Aorta (tissue), 5 donors: ENCODE measurements around the gene MAP4K4. TPM values are rescaled to one million over a fixed set of nuclear protein-coding genes. Genes with fewer than 3 reads are reported as not detected.
A peak's percentile ranks its signal among the peaks of the same experiment; 100 is the strongest.

Experiments
- ATAC-seq: fragments of 200-7000 bp; cut with Tn5 transposase; one replicate; pipeline ENCODE4 v1.9.1; 2022; ENCODE audit warnings: moderate library complexity; ENCODE audit not compliant: low FRiP score
- DNase-seq, 2 donors: peaks; one replicate each; pipeline ENCODE4 v3.0.0-alpha.2; 2020
- H3K27ac ChIP-seq, 2 donors: one replicate each; pipeline ENCODE4 v1.5.1; 2013; ENCODE audit warnings: low read length in 2 of 2, mild to moderate bottlenecking in 2 of 2, moderate library complexity in 2 of 2, control low read depth in 1 of 2, inconsistent platforms in 1 of 2, low read depth in 1 of 2
- H3K27me3 ChIP-seq, 2 donors: one replicate each; pipeline ENCODE4 v1.6.1; 2013; ENCODE audit warnings: control low read depth in 1 of 2, low read length in 1 of 2, mild to moderate bottlenecking in 1 of 2, moderate library complexity in 1 of 2; ENCODE audit not compliant: insufficient read depth in 2 of 2, control insufficient read depth in 1 of 2
- H3K36me3 ChIP-seq, 2 donors: one replicate each; pipeline ENCODE4 v1.6.1; 2013; ENCODE audit warnings: control low read depth in 1 of 2, low read length in 1 of 2, mild to moderate bottlenecking in 1 of 2; ENCODE audit not compliant: insufficient read depth in 2 of 2, control insufficient read depth in 1 of 2
- H3K4me1 ChIP-seq, 2 donors: one replicate each; pipeline ENCODE4 v1.6.1; 2013; ENCODE audit warnings: low read length in 2 of 2, control low read depth in 1 of 2, mild to moderate bottlenecking in 1 of 2, moderate library complexity in 1 of 2; ENCODE audit not compliant: insufficient read depth in 2 of 2, control insufficient read depth in 1 of 2
- H3K4me3 ChIP-seq, 2 donors: one replicate each; pipeline ENCODE4 v1.5.1; 2013; ENCODE audit warnings: low read length in 2 of 2, control low read depth in 1 of 2, mild to moderate bottlenecking in 1 of 2
- H3K9me3 ChIP-seq: one replicate; pipeline ENCODE4 v1.6.1; 2013; ENCODE audit warnings: mild to moderate bottlenecking, low read length; ENCODE audit not compliant: control insufficient read depth
- WGBS, 2 donors: extraction: QIAGEN DNeasy Blood & Tissue Kit; methylation state at CpG; one replicate each; pipeline ENCODE4 v1.1.7; 2013; 5-methylcytosine and 5-hydroxymethylcytosine counted together
- intact Hi-C, 2 donors: fragments of 100-400 bp; cut with DNase I; formaldehyde crosslinking; loops; one replicate each; pipeline versions ENCODE4 v1.14.2 to v1.15.0; 2022
- polyA plus RNA-seq, 2 donors: library from polyadenylated mRNA; stranded (reverse); fragments of 200-250 nt; gene quantifications; one replicate each; pipeline ENCODE4 v1.2.3, GENCODE V29; 2013
- total RNA-seq, 2 donors: library from RNA; stranded (reverse); fragmentation: NEBNext Ultra II Directional; extraction: Animal tissue kit (Norgen Biotek cat#: 25700); gene quantifications; one replicate each; pipeline ENCODE4 v1.2.1, GENCODE V29; 2021
- donor health status: healthy with polysubstance abuse.
- donor health status: Bipolar disorder and iron deficiency.
- donor health status: DM: no; HTN: no; CAD: no.
- donor health status: DM: no; HTN: no; CAD: no.
- donor health status: DM: yes; HTN: yes; CAD: no.

Gene MAP4K4
- total and polyA plus RNA-seq, 4 donors = 22.9 to 112 (median 58.5) TPM

DNA sequence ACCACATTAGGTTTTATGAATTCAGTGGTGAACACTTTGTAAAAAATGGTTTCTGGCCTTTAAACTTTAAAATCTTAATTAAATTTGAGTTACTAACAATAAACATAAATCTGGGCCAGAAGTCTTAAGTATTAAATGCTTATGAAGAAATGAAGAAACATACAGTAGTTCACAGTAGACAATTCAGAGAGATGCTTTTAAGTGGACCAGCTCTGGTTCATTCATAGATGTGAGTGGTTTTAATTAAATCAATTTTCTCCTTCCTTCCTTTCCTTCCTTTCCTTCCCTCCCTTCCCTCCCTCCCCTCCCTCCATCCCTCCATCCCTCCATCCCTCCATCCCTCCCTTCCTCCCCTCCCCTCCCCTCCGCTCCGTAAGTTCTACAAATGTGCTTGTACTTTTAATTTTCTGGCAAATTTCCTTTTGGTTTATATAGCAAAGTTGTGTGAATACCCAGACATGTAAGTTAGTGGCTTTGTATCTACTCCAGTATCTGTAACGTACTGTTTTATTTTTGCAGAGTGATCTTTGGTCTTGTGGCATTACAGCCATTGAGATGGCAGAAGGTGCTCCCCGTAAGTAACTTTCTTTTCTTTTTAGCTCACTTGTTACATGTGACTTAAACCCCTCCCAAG is 136.5 kb downstream of the MAP4K4 start:
- DNase-seq (no peak), ATAC-seq (no peak)
- intact Hi-C loops = loop anchor here in 1 of 2 donors (5.0 to 10.0 kb wide), 4 partner anchors 137 to 489 kb away; partner anchors contain the start of gene MAP4K4
- 53 to 66% methylated on average over 4 of the region's 4 CpGs for WGBS, 2 donors
- Histone ChIP-seq H3K27ac (no peak overlapping the region), H3K27me3 (no peaks in the 10 kb centered on the region), H3K4me1 (peaks cover under 1 to 3% of the 10 kb centered on the region in 2 donors), H3K4me3 (no peak overlapping the region), H3K9me3 (no peaks in the 10 kb centered on the region), H3K36me3 (peaks cover 4% of the 10 kb centered on the region in 2 donors)

DNA sequence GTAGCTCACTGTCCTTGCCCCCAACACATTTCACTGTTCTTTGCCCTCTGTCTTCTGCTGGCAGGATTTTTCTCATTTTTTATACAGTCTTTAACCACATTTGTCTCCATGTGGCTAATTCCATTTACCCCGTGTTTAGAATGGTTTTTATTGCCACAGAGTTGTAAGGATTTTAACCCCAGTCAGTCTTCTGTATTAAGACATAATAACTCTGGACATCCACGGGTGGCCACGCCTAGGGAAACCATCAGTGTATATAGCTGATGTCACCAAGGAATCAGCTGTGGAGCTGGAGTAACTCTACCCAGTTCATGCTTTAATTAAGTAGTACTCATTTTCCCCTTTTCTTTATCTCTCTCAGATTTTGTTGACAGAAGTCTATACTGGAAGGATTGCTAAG is 139.8 kb downstream of the MAP4K4 start:
- no peak for ATAC-seq
- intact Hi-C loops = loop anchor here in 1 of 2 donors (10.0 kb wide), 1 partner anchor 493 kb away; no protein-coding TSS in a partner anchor
- 51 to 58% methylated on average over 3 of the region's 3 CpGs for WGBS, 2 donors
- Histone ChIP-seq H3K4me1 (no peaks in the 10 kb centered on the region), H3K27me3 (no peaks in the 10 kb centered on the region), H3K27ac (no peak overlapping the region), H3K9me3 (no peaks in the 10 kb centered on the region), H3K36me3 (peaks cover 5 to 10% of the 10 kb centered on the region in 2 donors), H3K4me3 (no peak overlapping the region)
- no peak for DNase-seq

DNA sequence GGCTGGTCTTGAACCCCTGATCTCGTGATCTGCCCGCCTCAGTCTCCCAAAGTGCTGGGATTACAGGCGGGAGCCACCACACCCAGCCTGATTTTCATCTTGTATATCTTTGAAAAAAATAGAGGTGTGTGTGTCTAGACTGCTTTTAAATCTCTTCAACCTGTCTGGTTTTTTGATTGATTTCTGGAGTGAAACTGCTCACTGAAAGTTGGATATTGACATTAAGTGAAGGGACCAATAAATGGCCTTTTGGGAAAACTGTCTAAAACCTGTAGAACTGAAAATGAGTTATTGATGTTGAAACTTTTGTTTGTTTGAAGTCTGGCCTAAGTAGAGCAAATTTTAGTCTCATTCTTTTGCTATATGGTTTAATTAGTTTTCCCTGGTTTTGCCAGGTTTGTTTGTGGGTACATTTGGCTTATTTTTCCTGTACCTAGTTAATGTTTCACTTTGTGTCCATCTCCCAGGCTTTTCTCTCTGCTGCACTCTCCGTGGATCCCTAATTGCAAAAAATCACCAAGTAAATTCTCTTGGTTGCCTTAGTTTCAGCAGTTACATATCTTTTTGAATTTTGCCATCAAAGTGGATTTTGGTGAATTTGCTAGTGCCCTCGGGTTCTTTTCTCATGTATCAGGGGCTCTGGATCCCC is 144.3 kb downstream of the MAP4K4 start:
- Histone ChIP-seq H3K4me3 (no peak overlapping the region), H3K27me3 (no peaks in the 10 kb centered on the region), H3K36me3 (peaks cover 6 to 8% of the 10 kb centered on the region in 2 donors), H3K4me1 (peaks cover 0 to 12% of the 10 kb centered on the region in 2 donors), H3K9me3 (no peaks in the 10 kb centered on the region), H3K27ac (no peak overlapping the region)
- DNase-seq (no peak), ATAC-seq (no peak)
- 92 to 94% methylated on average over 5 of the region's 5 CpGs for WGBS, 2 donors
- intact Hi-C loops = no loop called here

DNA sequence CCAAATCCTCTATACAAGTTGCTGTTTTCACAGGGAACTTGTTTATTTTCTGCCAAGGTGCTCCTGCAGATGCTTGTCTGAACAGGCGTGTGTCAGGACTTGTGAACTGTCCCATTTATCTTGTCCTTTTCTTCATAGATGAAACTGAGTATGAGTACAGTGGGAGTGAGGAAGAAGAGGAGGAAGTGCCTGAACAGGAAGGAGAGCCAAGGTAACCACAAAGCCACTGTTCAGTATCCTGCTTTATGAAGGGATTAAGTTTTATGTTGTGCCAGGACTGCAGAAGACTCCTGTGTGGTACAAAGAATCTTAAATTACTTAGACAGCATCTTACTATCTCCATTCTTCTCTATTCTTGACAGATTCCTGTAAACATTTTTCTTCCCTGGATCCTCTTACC is 145.0 kb downstream of the MAP4K4 start:
- Histone ChIP-seq H3K4me1 (peaks cover 0 to 12% of the 10 kb centered on the region in 2 donors), H3K4me3 (no peak overlapping the region), H3K36me3 (peaks cover 5 to 6% of the 10 kb centered on the region in 2 donors), H3K27me3 (no peaks in the 10 kb centered on the region), H3K27ac (no peak overlapping the region), H3K9me3 (no peaks in the 10 kb centered on the region)
- ATAC-seq = no peak
- WGBS, 2 donors = 84 to 96% methylated on average over 1 of the region's 1 CpG
- no peak for DNase-seq
- intact Hi-C loops = no loop called here

DNA sequence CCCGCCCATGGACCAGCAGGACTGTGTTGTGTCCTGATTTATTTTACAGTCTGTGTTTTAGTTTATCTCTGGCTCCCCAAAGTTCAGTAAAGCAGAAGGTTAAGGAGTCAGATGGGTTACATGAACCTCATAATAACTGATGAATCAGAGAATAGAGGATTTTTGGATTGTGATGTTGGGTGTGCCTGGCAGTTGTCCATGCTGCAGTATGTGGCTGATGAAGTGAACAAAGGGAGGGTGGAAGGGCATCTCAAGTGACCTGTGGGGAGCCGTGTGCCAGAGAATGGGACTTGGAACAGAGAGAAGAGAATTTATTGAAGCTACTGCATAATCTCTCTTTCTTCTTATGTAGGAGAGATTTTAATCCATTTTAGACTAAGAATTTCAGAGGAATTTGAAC is 145.5 kb downstream of the MAP4K4 start:
- H3K4me1 ChIP-seq = peaks cover 0 to 12% of the 10 kb centered on the region in 2 donors
- ATAC-seq = no peak
- peaks cover 5 to 6% of the 10 kb centered on the region in 2 donors for H3K36me3 ChIP-seq
- H3K27me3 ChIP-seq = no peaks in the 10 kb centered on the region
- WGBS, 2 donors = 63 to 65% methylated on average over 2 of the region's 2 CpGs
- DNase-seq = no peak
- no peak overlapping the region for H3K4me3 ChIP-seq
- H3K9me3 ChIP-seq = no peaks in the 10 kb centered on the region
- intact Hi-C loops = no loop called here
- H3K27ac ChIP-seq = no peak overlapping the region

DNA sequence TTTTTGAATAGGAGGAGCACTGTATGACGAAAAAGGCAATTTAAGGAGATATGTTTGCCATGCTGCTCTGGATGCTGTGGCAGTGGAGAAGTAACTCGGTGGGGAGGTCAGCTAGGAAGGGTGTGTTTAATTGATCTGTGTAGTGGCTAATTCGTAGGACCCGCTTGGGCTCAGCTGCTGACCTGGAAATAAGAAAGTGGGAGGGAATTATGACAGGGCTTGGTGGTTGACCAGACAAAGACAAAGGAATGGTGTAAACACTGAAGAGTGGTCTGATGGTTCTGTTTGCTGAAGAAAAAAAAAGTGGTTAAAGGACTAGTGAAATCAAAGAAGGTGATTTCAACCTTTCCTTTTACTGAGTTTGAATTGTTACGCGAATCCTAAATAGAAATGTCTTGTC is 146.0 kb downstream of the MAP4K4 start:
- H3K27ac ChIP-seq = peak overlapping the region in 1 of 2 donors; percentile 38
- H3K9me3 ChIP-seq = no peaks in the 10 kb centered on the region
- H3K36me3 ChIP-seq = peaks cover 5 to 6% of the 10 kb centered on the region in 2 donors
- H3K27me3 ChIP-seq = no peaks in the 10 kb centered on the region
- DNase-seq (no peak), ATAC-seq (no peak)
- H3K4me3 ChIP-seq = no peak overlapping the region
- 90% methylated on average over 6 of the region's 6 CpGs for WGBS, 2 donors
- intact Hi-C loops = no loop called here
- H3K4me1 ChIP-seq = peaks cover 0 to 12% of the 10 kb centered on the region in 2 donors

DNA sequence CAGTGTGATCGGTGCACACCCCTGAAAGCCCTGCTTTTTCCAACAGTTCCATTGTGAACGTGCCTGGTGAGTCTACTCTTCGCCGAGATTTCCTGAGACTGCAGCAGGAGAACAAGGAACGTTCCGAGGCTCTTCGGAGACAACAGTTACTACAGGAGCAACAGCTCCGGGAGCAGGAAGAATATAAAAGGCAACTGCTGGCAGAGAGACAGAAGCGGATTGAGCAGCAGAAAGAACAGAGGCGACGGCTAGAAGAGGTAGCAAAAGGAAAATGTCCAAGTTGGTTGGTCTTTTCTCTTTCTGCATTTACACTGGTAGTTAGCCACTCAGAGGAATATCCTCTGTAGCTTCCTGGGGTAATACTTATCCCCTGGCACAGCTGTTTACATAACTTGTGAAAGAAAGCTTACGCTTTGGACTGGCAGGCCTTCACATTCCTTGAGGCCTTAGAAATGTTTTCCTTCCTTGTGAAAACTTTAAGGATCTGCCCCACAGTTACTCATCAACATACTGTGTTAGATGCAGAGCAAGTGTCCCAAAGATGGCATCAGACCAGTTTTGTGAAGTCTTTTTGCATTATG is 146.6 kb downstream of the MAP4K4 start:
- ATAC-seq = peak; percentile 45
- H3K36me3 ChIP-seq = peaks cover 5 to 6% of the 10 kb centered on the region in 2 donors
- intact Hi-C loops = no loop called here
- DNase-seq = no peak
- H3K27ac ChIP-seq = peak overlapping the region; percentile 5 to 82
- H3K4me3 ChIP-seq = no peak overlapping the region
- 10 to 13% methylated on average over 12 of the region's 12 CpGs for WGBS, 2 donors
- H3K27me3 ChIP-seq = no peaks in the 10 kb centered on the region
- peaks cover 0 to 12% of the 10 kb centered on the region in 2 donors for H3K4me1 ChIP-seq
- H3K9me3 ChIP-seq = no peaks in the 10 kb centered on the region

DNA sequence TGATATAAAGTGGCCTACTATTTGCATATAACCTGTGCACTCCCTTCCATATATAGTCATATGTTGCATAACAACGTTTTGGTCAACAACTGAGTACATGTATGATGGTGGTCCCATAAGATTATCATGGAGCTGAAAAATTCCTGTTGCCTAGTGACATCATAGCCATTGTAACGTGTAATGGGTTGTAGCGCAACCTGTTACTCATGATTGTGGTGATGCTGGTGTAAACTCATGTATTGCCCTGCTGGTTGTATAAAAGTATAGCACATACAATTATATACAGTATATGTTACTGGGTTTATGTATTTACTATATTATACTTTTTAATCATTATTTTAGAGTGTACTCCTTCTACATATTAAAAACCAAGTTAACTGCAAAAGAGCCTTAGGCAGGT is 149.5 kb downstream of the MAP4K4 start:
- WGBS, 2 donors = 93% methylated on average over 3 of the region's 3 CpGs
- intact Hi-C loops = no loop called here
- H3K36me3 ChIP-seq = peaks cover 0 to 6% of the 10 kb centered on the region in 2 donors
- H3K4me3 ChIP-seq = no peak overlapping the region
- DNase-seq (no peak), ATAC-seq (no peak)
- peaks cover 0 to 12% of the 10 kb centered on the region in 2 donors for H3K4me1 ChIP-seq
- H3K27me3 ChIP-seq = no peaks in the 10 kb centered on the region
- no peaks in the 10 kb centered on the region for H3K9me3 ChIP-seq
- no peak overlapping the region for H3K27ac ChIP-seq
